CD4-positive, alpha-beta T cell (primary cell): Measurements from ENCODE around the gene TMC7. TPM values are rescaled to one million over a fixed set of nuclear protein-coding genes. Genes with fewer than 3 reads are reported as not detected.

Source experiments
- ATAC-seq: fragments of 200-7000 bp; cut with Tn5 transposase; one replicate; pipeline ENCODE4 v1.10.0; 2022; ENCODE audit warnings: mild to moderate bottlenecking; ENCODE audit not compliant: poor library complexity
- CTCF ChIA-PET: fragments of 350-600 bp; sonication (Branson Sonifier 250); formaldehyde crosslinking; loops from one replicate; lab custom pipeline; 2021; ENCODE audit warnings: antibody characterized with exemption, inconsistent platforms; lab: Charles Lee
- POLR2A ChIA-PET: fragments of 350-600 bp; sonication (Branson Sonifier 250); formaldehyde crosslinking; loops from one replicate; lab custom pipeline; 2021; ENCODE audit warnings: antibody characterized with exemption, inconsistent platforms; lab: Charles Lee
- DNase-seq, 14 experiments: peaks; one replicate each; pipeline ENCODE4 v3.0.0-alpha.2; 2013 to 2020; ENCODE audit warnings: mixed read lengths in 2 of 14
- H3K27ac ChIP-seq, 2 donors: one replicate each; pipeline versions ENCODE4 v1.5.1 to v1.7.0; 2013; ENCODE audit warnings: low read length in 2 of 2, low read depth in 1 of 2, mild to moderate bottlenecking in 1 of 2
- H3K27me3 ChIP-seq, 2 experiments: 1 replicate in 1 of 2; 2 replicates in 1 of 2; pipeline versions ENCODE4 v1.6.1 to v1.7.0; 2013; ENCODE audit warnings: low read length in 2 of 2, control low read depth in 1 of 2, mild to moderate bottlenecking in 1 of 2, moderate library complexity in 1 of 2; ENCODE audit not compliant: insufficient read depth in 2 of 2, control insufficient read depth in 1 of 2
- H3K36me3 ChIP-seq: one replicate; pipeline ENCODE4 v1.6.1; 2013; ENCODE audit warnings: low read length, control low read depth; ENCODE audit not compliant: insufficient read depth
- H3K4me1 ChIP-seq: one replicate; pipeline ENCODE4 v1.6.1; 2013; ENCODE audit warnings: low read length, control low read depth; ENCODE audit not compliant: insufficient read depth
- H3K4me3 ChIP-seq: one replicate; pipeline ENCODE4 v1.5.1; 2013; ENCODE audit warnings: mild to moderate bottlenecking, low read length, moderate library complexity
- H3K9me3 ChIP-seq, 2 experiments: 1 replicate in 1 of 2; 2 replicates in 1 of 2; pipeline versions ENCODE4 v1.6.1 to v1.7.0; 2013; ENCODE audit warnings: low read length in 2 of 2, mild to moderate bottlenecking in 2 of 2, control low read depth in 1 of 2, moderate library complexity in 1 of 2; ENCODE audit not compliant: control insufficient read depth in 1 of 2, insufficient read depth in 1 of 2
- H3K27ac Mint-ChIP-seq: one replicate; pipeline ENCODE4 v1.8.0; 2020; ENCODE audit warnings: mixed read lengths
- H3K27me3 Mint-ChIP-seq: one replicate; pipeline ENCODE4 v1.8.0; 2021; ENCODE audit warnings: mixed read lengths
- H3K36me3 Mint-ChIP-seq: one replicate; pipeline ENCODE4 v1.8.0; 2021; ENCODE audit warnings: low read depth, mixed read lengths
- H3K4me1 Mint-ChIP-seq: one replicate; pipeline ENCODE4 v1.8.0; 2021; ENCODE audit warnings: low read depth, mixed read lengths
- H3K4me3 Mint-ChIP-seq: one replicate; pipeline ENCODE4 v1.8.0; 2020; ENCODE audit warnings: mild to moderate bottlenecking, mixed read lengths
- H3K9me3 Mint-ChIP-seq: one replicate; pipeline ENCODE4 v1.8.0; 2020; ENCODE audit warnings: mixed read lengths
- CTCF ChIP-seq: fragments of 200-600 bp; IDR thresholded peaks from one replicate; pipeline ENCODE4 v1.8.0; 2022; ENCODE audit warnings: antibody characterized with exemption, mild to moderate bottlenecking
- intact Hi-C, 2 experiments: fragments of 100-400 bp; cut with DNase I in 1 of 2; cut with micrococcal nuclease in 1 of 2; formaldehyde crosslinking; loops; one replicate each; pipeline versions ENCODE4 v1.15.1 to v1.9.0; 2023 to 2025; cut with DNase I, micrococcal nuclease
- total RNA-seq, 174 experiments: library from RNA in 2 of 174; stranded (reverse) in 2 of 174; gene quantifications; one replicate each; pipeline ENCODE4 v1.2.3 and lab custom pipeline; 2021 to 2026

The TMC7 gene
- total RNA-seq, 2 experiments from 2014 or later = not detected

- Histone ChIP-seq H3K9me3 (no peaks in the 10 kb centered on the region), H3K4me1 (peaks cover 10% of the 10 kb centered on the region), H3K4me3 (no peak overlapping the region), H3K27ac (no peak overlapping the region), H3K27me3 (peaks cover 0 to 10% of the 10 kb centered on the region in 2 experiments), H3K36me3 (peaks cover 4% of the 10 kb centered on the region)
- no peak for TF ChIP-seq CTCF
- peaks cover 6% of the 10 kb centered on the region for H3K4me1 Mint-ChIP-seq
- ChIA-PET POLR2A (no interaction called here), CTCF (interaction anchor here (3.7 kb wide), 1 partner anchor 419 kb away, joined by 28 read pairs; no protein-coding TSS in a partner anchor)
- H3K27ac Mint-ChIP-seq = no peak overlapping the region
- DNase-seq = no peak
- peaks cover 27% of the 10 kb centered on the region for H3K36me3 Mint-ChIP-seq
- ATAC-seq = no peak
- H3K27me3 Mint-ChIP-seq = peaks cover 7% of the 10 kb centered on the region
- H3K9me3 Mint-ChIP-seq = no peaks in the 10 kb centered on the region
- intact Hi-C loops = loop anchor here in 1 of 2 experiments (10.0 kb wide), 1 partner anchor 1301 kb away; no protein-coding TSS in a partner anchor
- no peak overlapping the region for H3K4me3 Mint-ChIP-seq
These were observed 100.4 kb downstream of the TMC7 start for GRCh38 chr16:19084139-19084538.

- no peak for TF ChIP-seq CTCF
- H3K9me3 Mint-ChIP-seq = no peaks in the 10 kb centered on the region
- Histone ChIP-seq H3K27ac (no peak overlapping the region), H3K4me1 (peaks cover 10% of the 10 kb centered on the region), H3K27me3 (peaks cover 0 to 10% of the 10 kb centered on the region in 2 experiments), H3K36me3 (peaks cover 4% of the 10 kb centered on the region), H3K9me3 (no peaks in the 10 kb centered on the region), H3K4me3 (no peak overlapping the region)
- peaks cover 6% of the 10 kb centered on the region for H3K4me1 Mint-ChIP-seq
- no peak overlapping the region for H3K4me3 Mint-ChIP-seq
- ATAC-seq = no peak
- POLR2A ChIA-PET = interaction anchor here (1.4 kb wide), 1 partner anchor 18 kb away, joined by 4 read pairs; the partner anchor contains the start of gene COQ7
- CTCF ChIA-PET = interaction anchor here (3.7 kb wide), 1 partner anchor 418 kb away, joined by 28 read pairs; no protein-coding TSS in a partner anchor
- no peak for DNase-seq
- H3K27me3 Mint-ChIP-seq = peaks cover 7% of the 10 kb centered on the region
- intact Hi-C loops = loop anchor here (5.0 to 10.0 kb wide), 2 partner anchors 802 to 1300 kb away; no protein-coding TSS in a partner anchor
- H3K36me3 Mint-ChIP-seq = peaks cover 21% of the 10 kb centered on the region
- no peak overlapping the region for H3K27ac Mint-ChIP-seq
These were observed 101.1 kb downstream of the TMC7 start for GRCh38 chr16:19084879-19085278.

GRCh38 chr16:19085679-19086200, 102.0 kb downstream of the TMC7 start:
- Mint-ChIP-seq H3K4me3 (no peak overlapping the region), H3K36me3 (peaks cover 17% of the 10 kb centered on the region), H3K27ac (no peak overlapping the region), H3K9me3 (no peaks in the 10 kb centered on the region), H3K27me3 (peaks cover 8% of the 10 kb centered on the region), H3K4me1 (peaks cover 6% of the 10 kb centered on the region)
- H3K4me1 ChIP-seq = peaks cover 10% of the 10 kb centered on the region
- no peak overlapping the region for H3K4me3 ChIP-seq
- H3K9me3 ChIP-seq = no peaks in the 10 kb centered on the region
- ChIA-PET POLR2A (interaction anchor here (1.4 kb wide), 1 partner anchor 18 kb away, joined by 4 read pairs; the partner anchor contains the start of gene COQ7), CTCF (interaction anchor here (1.0 to 3.7 kb wide), 4 partner anchors 13 to 800 kb away, joined by 3 to 28 read pairs (median 4); no protein-coding TSS in a partner anchor)
- ATAC-seq = no peak
- intact Hi-C loops = loop anchor here (1.0 to 10.0 kb wide), 3 partner anchors 417 to 1299 kb away; no protein-coding TSS in a partner anchor
- no peak for TF ChIP-seq CTCF
- H3K36me3 ChIP-seq = peaks cover 3% of the 10 kb centered on the region
- H3K27ac ChIP-seq = no peak overlapping the region
- H3K27me3 ChIP-seq = peaks cover 0 to 10% of the 10 kb centered on the region in 2 experiments
- no peak for DNase-seq
